SU-DHL-6 (cell line): ENCODE data around the gene MTA2.

Experiments used
- CTCF ChIP-seq: fragments of 200-600 bp; sonication (generic); IDR thresholded peaks from one replicate; pipeline ENCODE4 v1.5.1; 2017; ENCODE audit warnings: antibody characterized with exemption, mild to moderate bottlenecking, low read length, moderate library complexity; ENCODE audit not compliant: insufficient read depth, poor library complexity, severe bottlenecking
- EZH2phosphoT487 ChIP-seq: fragments of 200-600 bp; sonication (generic), shearing (Covaris generic); conservative IDR thresholded peaks from 2 replicates; pipeline ENCODE4 v1.6.1; 2018; ENCODE audit warnings: mild to moderate bottlenecking, antibody characterized with exemption, low read length, moderate library complexity, mixed read lengths

GRCh38 chr11:62546244-62546928 is 55.3 kb downstream of the MTA2 start, which contains the start of gene AHNAK:
- no peak for TF ChIP-seq CTCF
- TF ChIP-seq EZH2phosphoT487: no peak
